PC-9 (cell line): ENCODE data around the gene GALNT10. TPM values are rescaled to one million over a fixed set of nuclear protein-coding genes. Genes with fewer than 3 reads are reported as not detected.

Source experiments
- BruUV-seq: library from RNA; stranded (reverse); fragments of 400-500 nt; replicated peaks from 2 replicates; lab custom pipeline; 2021; lab: Mats Ljungman, UMichigan
- CTCF ChIA-PET: fragments of 300-600 bp; sonication (Branson Sonifier 250); formaldehyde crosslinking; loops from one replicate; lab custom pipeline; 2022; ENCODE audit warnings: antibody characterized with exemption; lab: Charles Lee
- POLR2A ChIA-PET: fragments of 300-600 bp; sonication (Branson Sonifier 250); formaldehyde crosslinking; loops from one replicate; lab custom pipeline; 2022; ENCODE audit warnings: antibody characterized with exemption; ENCODE audit not compliant: unreplicated experiment; lab: Charles Lee
- DNase-seq, 2 experiments: peaks; one replicate each; pipeline versions ENCODE4 v3.0.0 to v3.0.0-alpha.2; 2015 to 2022; ENCODE audit warnings: mixed read lengths in 1 of 2
- H2AFZ ChIP-seq: fragments of 200-600 bp; sonication (generic); 2 replicates; pipeline ENCODE4 v1.8.1; 2017; ENCODE audit warnings: antibody characterized with exemption
- H3F3A ChIP-seq: fragments of 200-600 bp; sonication (generic); 2 replicates; pipeline ENCODE4 v1.8.1; 2017; ENCODE audit warnings: antibody characterized with exemption, mild to moderate bottlenecking, low read depth; ENCODE audit not compliant: insufficient read depth
- H3K27ac ChIP-seq: fragments of 200-600 bp; sonication (generic); 2 replicates; pipeline ENCODE4 v1.6.1; 2016; ENCODE audit warnings: mixed run types
- H3K27me3 ChIP-seq: fragments of 200-600 bp; sonication (generic); 2 replicates; pipeline ENCODE4 v1.6.1; 2016; ENCODE audit warnings: low read depth, mixed run types; ENCODE audit not compliant: insufficient read depth
- H3K36me3 ChIP-seq: fragments of 200-600 bp; sonication (generic); 2 replicates; pipeline ENCODE4 v1.6.1; 2016; ENCODE audit warnings: low read depth, mixed run types
- H3K4me1 ChIP-seq: fragments of 200-600 bp; sonication (generic); replicated peaks from 2 replicates; pipeline ENCODE4 v1.6.1; 2016; ENCODE audit warnings: mixed run types; ENCODE audit not compliant: insufficient read depth
- H3K4me2 ChIP-seq: fragments of 200-600 bp; sonication (generic); 2 replicates; pipeline ENCODE4 v1.6.1; 2017; ENCODE audit warnings: mixed run types
- H3K4me3 ChIP-seq: fragments of 200-600 bp; sonication (generic); 2 replicates; pipeline ENCODE4 v1.6.1; 2016; ENCODE audit warnings: mixed run types
- H3K79me2 ChIP-seq: fragments of 200-600 bp; sonication (generic); 2 replicates; pipeline ENCODE4 v1.6.1; 2017; ENCODE audit warnings: low read depth, mixed run types
- H3K9me2 ChIP-seq: fragments of 200-600 bp; sonication (generic); 2 replicates; pipeline ENCODE4 v1.8.1; 2017; ENCODE audit warnings: mild to moderate bottlenecking; ENCODE audit not compliant: insufficient read depth
- H3K9me3 ChIP-seq: fragments of 200-600 bp; sonication (generic); 2 replicates; pipeline ENCODE4 v1.8.1; 2016; ENCODE audit warnings: low read depth; ENCODE audit not compliant: insufficient read depth
- H4K20me1 ChIP-seq: fragments of 200-600 bp; sonication (generic); 2 replicates; pipeline ENCODE4 v1.8.1; 2017; ENCODE audit not compliant: insufficient read depth
- EZH2 ChIP-seq: fragments of 200-600 bp; sonication (generic); IDR thresholded peaks from 2 replicates; pipeline ENCODE4 v1.8.0; 2017; ENCODE audit warnings: antibody characterized with exemption, low read depth
- intact Hi-C: fragments of 100-400 bp; cut with micrococcal nuclease; formaldehyde crosslinking; loops from one replicate; pipeline ENCODE4 v1.10.0; 2022; ENCODE audit not compliant: unreplicated experiment
- total RNA-seq: library from RNA; stranded (reverse); gene quantifications from 2 replicates; pipeline ENCODE4 v1.2.3, GENCODE V29; 2021
- TF ChIP-seq, protein P1 (sequence below): fragments of 200-600 bp; sonication (generic); conservative IDR thresholded peaks from 2 replicates; pipeline ENCODE4 v1.6.1; 2017; ENCODE audit warnings: mixed run types, antibody characterized with exemption, mild to moderate bottlenecking, moderate library complexity

GALNT10 gene
- total RNA-seq, 1 experiment from 2014 or later: 101 TPM

DNA sequence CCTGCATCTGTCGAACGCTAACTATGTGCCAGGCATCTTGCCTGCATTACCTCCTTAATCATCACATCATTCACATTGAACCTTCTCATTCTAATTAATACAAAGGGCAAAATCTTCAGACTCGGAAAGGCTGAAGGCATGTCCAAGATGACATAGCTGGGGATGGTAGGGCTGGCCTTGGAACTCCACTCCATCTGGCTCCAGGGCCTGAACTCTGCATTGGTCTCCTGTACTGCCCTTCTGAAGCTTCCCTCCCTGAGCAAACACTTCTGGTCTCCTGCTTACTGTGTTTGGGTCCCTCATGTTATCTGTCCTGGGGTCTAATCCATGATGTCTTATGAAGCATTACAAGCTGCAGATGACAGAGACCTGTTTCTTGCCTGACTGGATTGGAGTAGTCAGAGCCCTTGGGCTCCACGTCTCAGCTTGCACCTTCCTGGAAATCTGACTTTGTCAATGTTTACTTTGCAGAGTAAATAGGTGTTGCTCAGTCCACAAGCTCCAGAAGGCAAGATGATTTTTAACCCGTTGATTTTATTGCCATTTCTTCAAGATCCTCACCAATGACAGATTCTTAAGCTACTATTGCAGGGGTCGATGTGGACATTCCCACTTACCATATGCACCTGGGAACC lies 106.1 kb downstream of the GALNT10 start:
- Histone ChIP-seq H3F3A (peaks cover 32% of the 10 kb centered on the region), H3K4me1 (peaks cover 56% of the 10 kb centered on the region), H3K36me3 (peaks cover 22% of the 10 kb centered on the region; the same call in 1 of the 2 replicates), H3K9me2 (no peaks in the 10 kb centered on the region), H3K4me3 (0 out of 2 replicates have a peak overlapping the region, but pooled peaks have one; percentile 3), H2AFZ (no peak overlapping the region), H3K9me3 (no peaks in the 10 kb centered on the region), H3K79me2 (peaks cover 23% of the 10 kb centered on the region), H4K20me1 (no peaks in the 10 kb centered on the region), H3K27ac (peak overlapping the region; percentile 17; the same call in 1 of the 2 replicates), H3K27me3 (no peaks in the 10 kb centered on the region), H3K4me2 (peak overlapping the region; percentile 47)
- BruUV-seq: no TSS peak
- TF ChIP-seq EZH2: no peak
- TF ChIP-seq, protein P1, sequence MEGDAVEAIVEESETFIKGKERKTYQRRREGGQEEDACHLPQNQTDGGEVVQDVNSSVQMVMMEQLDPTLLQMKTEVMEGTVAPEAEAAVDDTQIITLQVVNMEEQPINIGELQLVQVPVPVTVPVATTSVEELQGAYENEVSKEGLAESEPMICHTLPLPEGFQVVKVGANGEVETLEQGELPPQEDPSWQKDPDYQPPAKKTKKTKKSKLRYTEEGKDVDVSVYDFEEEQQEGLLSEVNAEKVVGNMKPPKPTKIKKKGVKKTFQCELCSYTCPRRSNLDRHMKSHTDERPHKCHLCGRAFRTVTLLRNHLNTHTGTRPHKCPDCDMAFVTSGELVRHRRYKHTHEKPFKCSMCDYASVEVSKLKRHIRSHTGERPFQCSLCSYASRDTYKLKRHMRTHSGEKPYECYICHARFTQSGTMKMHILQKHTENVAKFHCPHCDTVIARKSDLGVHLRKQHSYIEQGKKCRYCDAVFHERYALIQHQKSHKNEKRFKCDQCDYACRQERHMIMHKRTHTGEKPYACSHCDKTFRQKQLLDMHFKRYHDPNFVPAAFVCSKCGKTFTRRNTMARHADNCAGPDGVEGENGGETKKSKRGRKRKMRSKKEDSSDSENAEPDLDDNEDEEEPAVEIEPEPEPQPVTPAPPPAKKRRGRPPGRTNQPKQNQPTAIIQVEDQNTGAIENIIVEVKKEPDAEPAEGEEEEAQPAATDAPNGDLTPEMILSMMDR: no peak
- CTCF ChIA-PET: no interaction called here
- POLR2A ChIA-PET: interaction anchor here (0.6 kb wide), 1 partner anchor 150 kb away, joined by 4 read pairs; no protein-coding TSS in a partner anchor
- intact Hi-C loops: no loop called here
- peak; percentile 46 to 89 for DNase-seq

DNA sequence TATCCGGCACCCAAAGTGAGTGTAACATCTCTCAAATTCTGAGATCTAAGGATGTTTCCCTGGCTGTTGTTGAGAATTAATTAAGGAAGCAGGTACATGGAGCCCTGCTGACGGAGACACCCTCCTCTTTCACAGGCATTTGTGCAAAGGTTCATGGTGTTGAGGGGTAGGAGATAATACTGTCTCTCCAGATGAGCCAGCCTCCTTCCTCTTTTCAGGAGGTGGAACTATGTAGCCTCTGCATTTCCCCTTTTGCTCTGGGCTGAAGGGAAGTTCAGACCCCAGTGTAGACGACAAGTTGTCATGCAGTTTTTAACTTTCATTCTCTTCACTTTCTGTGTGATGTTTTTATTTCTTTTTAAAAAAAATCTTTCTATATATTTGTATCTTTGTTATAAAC lies 107.5 kb downstream of the GALNT10 start:
- ChIA-PET POLR2A (no interaction called here), CTCF (no interaction called here)
- no peak overlapping the region for H3K27ac ChIP-seq
- H4K20me1 ChIP-seq: no peaks in the 10 kb centered on the region
- TF ChIP-seq, protein P1: no peak
- no peaks in the 10 kb centered on the region for H3K9me3 ChIP-seq
- H3K4me3 ChIP-seq: no peak overlapping the region
- H2AFZ ChIP-seq: no peak overlapping the region
- peaks cover 28% of the 10 kb centered on the region for H3F3A ChIP-seq
- peaks cover 51% of the 10 kb centered on the region for H3K4me1 ChIP-seq
- peaks cover 34% of the 10 kb centered on the region for H3K36me3 ChIP-seq
- peaks cover 16% of the 10 kb centered on the region; the same call in 1 of the 2 replicates for H3K79me2 ChIP-seq
- no peaks in the 10 kb centered on the region for H3K27me3 ChIP-seq
- no TSS peak for BruUV-seq
- H3K4me2 ChIP-seq: no peak overlapping the region
- H3K9me2 ChIP-seq: no peaks in the 10 kb centered on the region
- intact Hi-C loops: no loop called here
- DNase-seq: no peak

DNA sequence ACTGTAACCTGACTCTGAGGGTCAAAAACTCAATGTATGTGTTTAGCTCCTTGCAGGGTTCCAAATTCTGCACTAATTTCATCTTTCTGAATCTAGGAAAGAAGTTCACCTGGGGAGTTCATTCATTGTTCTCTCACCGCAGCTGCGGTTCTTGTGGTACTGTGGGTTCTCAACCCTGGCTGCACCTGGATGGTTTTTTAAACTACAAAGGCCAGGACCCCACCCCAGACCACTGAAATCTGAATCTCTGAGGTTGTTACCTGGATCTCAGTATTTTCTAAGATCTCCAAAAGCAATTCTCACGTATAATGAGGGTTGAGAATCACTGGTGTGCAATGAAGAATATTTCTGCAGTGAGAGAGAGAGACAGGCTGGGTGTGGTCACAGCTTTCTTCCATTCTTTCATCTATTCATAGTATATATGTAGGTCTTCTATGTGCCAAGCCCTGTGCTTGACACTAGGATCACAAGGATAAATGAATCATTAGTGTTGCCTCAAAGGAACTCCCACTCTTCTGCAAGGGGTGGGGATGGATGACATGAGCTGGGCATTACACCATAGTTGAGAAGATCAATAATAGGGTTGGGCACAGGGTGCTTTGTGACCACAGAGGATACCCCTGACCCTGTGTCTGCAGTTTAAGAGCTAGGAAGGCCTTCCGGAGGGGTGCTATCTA lies 109.8 kb downstream of the GALNT10 start:
- Histone ChIP-seq H2AFZ (no peak overlapping the region), H3K79me2 (peaks cover 15% of the 10 kb centered on the region; the same call in 1 of the 2 replicates), H3K9me3 (peaks cover 4% of the 10 kb centered on the region; the same call in 1 of the 2 replicates), H3K27ac (no peak overlapping the region), H3K4me2 (no peak overlapping the region), H3K27me3 (no peaks in the 10 kb centered on the region), H4K20me1 (no peaks in the 10 kb centered on the region), H3K4me1 (peaks cover 41% of the 10 kb centered on the region), H3F3A (peaks cover 22% of the 10 kb centered on the region), H3K9me2 (no peaks in the 10 kb centered on the region), H3K4me3 (no peak overlapping the region), H3K36me3 (peaks cover 55% of the 10 kb centered on the region)
- no peak for DNase-seq
- BruUV-seq: no TSS peak
- intact Hi-C loops: no loop called here
- TF ChIP-seq EZH2: no peak
- TF ChIP-seq, protein P1: no peak
- POLR2A ChIA-PET: no interaction called here
- CTCF ChIA-PET: no interaction called here
